Suprapubic skin (tissue), 4 donors: Measurements from ENCODE around the gene RBBP8NL. TPM values are rescaled to one million over a fixed set of nuclear protein-coding genes. Genes with fewer than 3 reads are reported as not detected.

Experiments used
- DNase-seq, 2 donors: peaks; one replicate each; pipeline ENCODE4 v3.0.0-alpha.2; 2019; ENCODE audit warnings: low spot score in 2 of 2
- H3K27ac ChIP-seq: fragments of 200-600 bp; sonication (generic); one replicate; pipeline ENCODE4 v1.5.1; 2019
- H3K27me3 ChIP-seq: fragments of 200-600 bp; sonication (generic); one replicate; pipeline ENCODE4 v1.5.1; 2019
- H3K36me3 ChIP-seq: fragments of 200-600 bp; sonication (generic); one replicate; pipeline ENCODE4 v1.5.1; 2019
- H3K4me1 ChIP-seq: fragments of 200-600 bp; sonication (generic); one replicate; pipeline ENCODE4 v1.5.1; 2019
- H3K4me3 ChIP-seq: fragments of 200-600 bp; sonication (generic); one replicate; pipeline ENCODE4 v1.5.1; 2019; ENCODE audit warnings: mild to moderate bottlenecking
- H3K9me3 ChIP-seq: fragments of 200-600 bp; sonication (generic); one replicate; pipeline ENCODE4 v1.5.1; 2019
- CTCF ChIP-seq, 2 donors: fragments of 200-600 bp in 1 of 2; fragments of 450-650 bp in 1 of 2; sonication (generic) in 1 of 2; IDR thresholded peaks; one replicate each; pipeline ENCODE4 v1.5.1; 2016 to 2019; ENCODE audit warnings: antibody characterized with exemption in 2 of 2, mild to moderate bottlenecking in 1 of 2, moderate library complexity in 1 of 2
- EP300 ChIP-seq: sonication (generic); formaldehyde crosslinking; IDR thresholded peaks from one replicate; pipeline ENCODE4 v1.6.1; 2017; ENCODE audit warnings: antibody characterized with exemption
- POLR2A ChIP-seq, 2 donors: fragments of 450-650 bp; IDR thresholded peaks; one replicate each; pipeline ENCODE4 v1.6.1; 2017; ENCODE audit warnings: antibody characterized with exemption in 2 of 2, mild to moderate bottlenecking in 2 of 2, moderate library complexity in 2 of 2
- POLR2AphosphoS5 ChIP-seq, 3 donors: sonication (generic); formaldehyde crosslinking; IDR thresholded peaks; one replicate each; pipeline ENCODE4 v1.6.1; 2017; ENCODE audit warnings: antibody characterized with exemption in 3 of 3
- WGBS: methylation state at CpG from one replicate; pipeline ENCODE4 v1.1.5; 2018; 5-methylcytosine and 5-hydroxymethylcytosine counted together
- total RNA-seq, 4 donors: library from RNA; depleted of rRNA; stranded (reverse); fragments of >200 nt; gene quantifications; one replicate each; pipeline ENCODE4 v1.1.0, GENCODE V29; 2016

RBBP8NL gene
- total RNA-seq, 4 donors from 2014 or later, result 2.0 to 6.6 (median 3.9) TPM

- 80% methylated on average over 23 of the region's 23 CpGs for WGBS
- H3K36me3 ChIP-seq, result no peaks in the 10 kb centered on the region
- H3K27me3 ChIP-seq, result peaks cover 29% of the 10 kb centered on the region
- TF ChIP-seq CTCF (IDR thresholded peaks at IDR 0.05), result no peak
- TF ChIP-seq EP300, result no peak
- TF ChIP-seq POLR2A (IDR thresholded peaks at IDR 0.05), result no peak
- no peak for TF ChIP-seq POLR2AphosphoS5 (IDR thresholded peaks at IDR 0.05)
- no peaks in the 10 kb centered on the region for H3K9me3 ChIP-seq
- no peak for DNase-seq
- no peak overlapping the region for H3K4me3 ChIP-seq
- H3K4me1 ChIP-seq, result peaks cover 31% of the 10 kb centered on the region
- no peak overlapping the region for H3K27ac ChIP-seq
These were observed 3.6 kb upstream of the RBBP8NL start for GRCh38 chr20:62430866-62431447.

GRCh38 chr20:62430311-62430853, 3.0 kb upstream of the RBBP8NL start:
- peaks cover 31% of the 10 kb centered on the region for H3K4me1 ChIP-seq
- 53% methylated on average over 9 of the region's 10 CpGs for WGBS
- TF ChIP-seq POLR2A (IDR thresholded peaks at IDR 0.05) (no peak), POLR2AphosphoS5 (IDR thresholded peaks at IDR 0.05) (no peak), CTCF (IDR thresholded peaks at IDR 0.05) (no peak), EP300 (no peak)
- H3K27ac ChIP-seq, result no peak overlapping the region
- no peaks in the 10 kb centered on the region for H3K9me3 ChIP-seq
- H3K36me3 ChIP-seq, result no peaks in the 10 kb centered on the region
- no peak overlapping the region for H3K4me3 ChIP-seq
- DNase-seq, result no peak
- peaks cover 32% of the 10 kb centered on the region for H3K27me3 ChIP-seq

GRCh38 chr20:62429455-62430310, 2.3 kb upstream of the RBBP8NL start:
- Histone ChIP-seq H3K4me3 (no peak overlapping the region), H3K27ac (no peak overlapping the region), H3K27me3 (peaks cover 36% of the 10 kb centered on the region), H3K9me3 (no peaks in the 10 kb centered on the region), H3K4me1 (peaks cover 31% of the 10 kb centered on the region), H3K36me3 (no peaks in the 10 kb centered on the region)
- TF ChIP-seq EP300 (no peak), CTCF (IDR thresholded peaks at IDR 0.05) (no peak), POLR2A (IDR thresholded peaks at IDR 0.05) (no peak), POLR2AphosphoS5 (IDR thresholded peaks at IDR 0.05) (no peak)
- DNase-seq, result no peak
- WGBS, result 74% methylated on average over 8 of the region's 23 CpGs

GRCh38 chr20:62428396-62429295, 1.3 kb upstream of the RBBP8NL start:
- DNase-seq, result no peak
- TF ChIP-seq CTCF (IDR thresholded peaks at IDR 0.05), result no peak
- no peak for TF ChIP-seq EP300
- TF ChIP-seq POLR2A (IDR thresholded peaks at IDR 0.05), result no peak
- no peak for TF ChIP-seq POLR2AphosphoS5 (IDR thresholded peaks at IDR 0.05)
- no peak overlapping the region for H3K27ac ChIP-seq
- no peaks in the 10 kb centered on the region for H3K36me3 ChIP-seq
- no peak overlapping the region for H3K4me3 ChIP-seq
- 44% methylated on average over 14 of the region's 31 CpGs for WGBS
- H3K9me3 ChIP-seq, result no peaks in the 10 kb centered on the region
- peaks cover 29% of the 10 kb centered on the region for H3K4me1 ChIP-seq
- peaks cover 43% of the 10 kb centered on the region for H3K27me3 ChIP-seq
